ENCODE results near the gene ARMH1.
"Not testable (repeated sequence)": the region's sequence is repeated elsewhere in the genome, so short reads cannot be mapped to it uniquely, and the experiment has no call there.

ARMH1 gene

GRCh38 chr1:44724955-44725698 lies 50.6 kb downstream of the ARMH1 start:
- DNase-seq: no peak

- peak; percentile 100 for DNase-seq
These were observed 56.4 kb downstream of the ARMH1 start, which contains the start of gene RNU5D-1 for GRCh38 chr1:44730741-44731512. Gene RNU5D-1 (minus strand): TSS chr1:44731170.

GRCh38 chr1:44733365-44733764 lies 58.9 kb downstream of the ARMH1 start:
- DNase-seq: no peak

- no peak for DNase-seq
These were observed 59.3 kb downstream of the ARMH1 start for GRCh38 chr1:44733784-44734183.

- no peak for DNase-seq
These were observed 61.5 kb downstream of the ARMH1 start for GRCh38 chr1:44735992-44736391.

GRCh38 chr1:44738953-44739306 lies 64.4 kb downstream of the ARMH1 start:
- DNase-seq: not testable (repeated sequence)

GRCh38 chr1:44739307-44740178 lies 65.0 kb downstream of the ARMH1 start, which contains the start of gene KIF2C:
Gene KIF2C (plus strand): TSS chr1:44739837. CDS start chr1:44739933, 96 bp downstream.
- peak; percentile 99 for DNase-seq

- no peak for DNase-seq
These were observed 65.7 kb downstream of the ARMH1 start for GRCh38 chr1:44740179-44740617.

- no peak for DNase-seq
These were observed 68.7 kb downstream of the ARMH1 start for GRCh38 chr1:44743211-44743610.

GRCh38 chr1:44747878-44748277 lies 73.4 kb downstream of the ARMH1 start:
- no peak for DNase-seq

- no peak for DNase-seq
These were observed 82.9 kb downstream of the ARMH1 start for GRCh38 chr1:44757420-44757819.

- DNase-seq: no peak
These were observed 84.6 kb downstream of the ARMH1 start for GRCh38 chr1:44759077-44759476.

- no peak for DNase-seq
These were observed 86.4 kb downstream of the ARMH1 start for GRCh38 chr1:44760876-44761275.

GRCh38 chr1:44766421-44766820 lies 91.9 kb downstream of the ARMH1 start:
- not testable (repeated sequence) for DNase-seq
